Activated CD8-positive, alpha-beta memory T cell treated with anti-CD3 and anti-CD28 coated beads, Interleukin-2, amount 50 U/mL, for 4 hours (primary cell): ENCODE results near the gene POU2F1.
A peak's percentile ranks its signal among the peaks of the same experiment; 100 is the strongest.

Source experiments
- DNase-seq: peaks from one replicate; pipeline ENCODE4 v3.0.0-alpha.2; 2020

The POU2F1 gene

GRCh38 chr1:167373986-167374385, 153.3 kb downstream of the POU2F1 start:
- no peak for DNase-seq

GRCh38 chr1:167375949-167376348, 155.3 kb downstream of the POU2F1 start:
- no peak for DNase-seq

- no peak for DNase-seq
Measured at GRCh38 chr1:167387251-167387910, 166.7 kb downstream of the POU2F1 start.

DNA sequence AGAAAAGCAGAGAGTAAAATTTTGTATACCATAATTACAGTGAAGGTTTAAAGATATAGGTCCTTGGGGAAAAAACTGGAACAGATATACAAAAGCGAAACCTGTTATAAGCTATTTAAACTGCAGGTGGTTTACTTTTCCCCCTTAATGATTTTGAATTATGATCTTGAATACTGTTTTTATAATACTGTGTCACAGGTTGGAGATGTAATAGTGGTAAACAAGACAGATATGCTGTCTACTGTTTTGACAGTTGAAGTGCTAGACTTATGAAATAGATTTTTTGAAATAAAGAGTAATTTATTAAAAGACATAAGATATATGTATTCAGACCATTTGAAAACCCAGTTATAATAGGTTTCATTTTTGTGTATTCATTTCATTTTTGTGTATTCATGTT, 168.3 kb downstream of the POU2F1 start:
- no peak for DNase-seq

DNA sequence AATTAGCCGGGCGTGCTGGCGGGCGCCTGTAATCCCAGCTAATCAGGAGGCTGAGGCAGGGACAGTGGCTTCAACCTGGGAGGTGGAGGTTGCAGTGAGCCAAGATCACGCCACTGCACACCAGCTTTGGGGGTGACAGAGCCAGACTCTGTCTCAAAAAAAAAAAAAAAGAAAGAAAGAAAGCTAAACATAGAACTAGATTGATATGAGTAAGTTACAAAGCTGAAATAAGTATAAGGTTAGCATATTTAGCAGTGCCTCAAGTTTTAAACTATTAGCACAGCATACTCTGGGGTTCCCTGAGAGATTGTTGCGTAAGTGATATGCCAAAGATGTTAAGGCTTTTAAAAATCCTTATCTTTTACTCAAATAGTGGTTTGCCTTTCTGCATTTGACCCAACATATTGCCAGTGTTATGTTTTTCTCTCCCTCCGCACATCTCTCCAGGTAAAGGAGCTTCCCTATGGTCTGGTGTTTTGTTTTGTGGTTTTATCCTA, 171.6 kb downstream of the POU2F1 start:
- no peak for DNase-seq

- no peak for DNase-seq
Measured at GRCh38 chr1:167400359-167400953, 179.8 kb downstream of the POU2F1 start.

- peak; percentile 48 for DNase-seq
Measured at GRCh38 chr1:167401260-167401873, 180.7 kb downstream of the POU2F1 start.

DNA sequence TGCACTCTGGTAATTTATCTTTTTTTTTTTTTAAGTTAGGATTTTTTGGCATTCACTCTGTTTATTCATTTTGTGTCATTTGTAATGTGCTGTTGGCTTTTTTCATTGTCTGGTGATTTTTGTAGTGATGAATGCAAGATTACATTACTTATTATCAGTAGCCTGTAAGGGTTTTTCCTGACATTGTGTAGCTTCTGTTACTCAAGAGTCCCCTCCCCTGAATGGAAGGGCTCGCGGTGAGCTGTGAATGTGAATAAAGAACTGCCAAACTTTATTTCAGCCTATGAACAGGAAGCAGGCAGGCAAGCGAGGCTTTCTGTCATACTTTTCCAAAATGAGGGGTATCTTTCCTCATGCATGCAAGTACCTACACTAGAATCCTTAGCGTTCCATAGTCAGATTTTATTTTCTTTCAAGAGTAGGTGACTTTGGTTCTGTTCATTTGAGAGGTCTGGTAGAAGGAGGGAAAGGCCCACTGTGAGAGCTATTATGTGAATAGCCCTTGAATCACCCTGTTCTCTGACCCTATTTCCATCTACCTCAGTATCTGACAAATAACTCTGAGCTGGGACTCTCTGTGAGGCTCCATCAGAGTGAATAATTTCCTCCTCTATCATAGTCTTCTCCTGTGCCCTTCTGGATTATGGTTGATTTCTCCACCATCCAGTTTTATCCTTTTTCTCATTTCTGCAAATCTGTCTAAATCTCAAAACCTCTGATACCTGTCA, 183.6 kb downstream of the POU2F1 start:
- DNase-seq = no peak

GRCh38 chr1:167404908-167405307, 184.2 kb downstream of the POU2F1 start:
- DNase-seq = no peak

GRCh38 chr1:167408355-167408754, 187.7 kb downstream of the POU2F1 start:
- no peak for DNase-seq

- DNase-seq = no peak
Measured at GRCh38 chr1:167409183-167409582, 188.5 kb downstream of the POU2F1 start.

GRCh38 chr1:167412072-167412471, 191.4 kb downstream of the POU2F1 start:
- DNase-seq = no peak

DNA sequence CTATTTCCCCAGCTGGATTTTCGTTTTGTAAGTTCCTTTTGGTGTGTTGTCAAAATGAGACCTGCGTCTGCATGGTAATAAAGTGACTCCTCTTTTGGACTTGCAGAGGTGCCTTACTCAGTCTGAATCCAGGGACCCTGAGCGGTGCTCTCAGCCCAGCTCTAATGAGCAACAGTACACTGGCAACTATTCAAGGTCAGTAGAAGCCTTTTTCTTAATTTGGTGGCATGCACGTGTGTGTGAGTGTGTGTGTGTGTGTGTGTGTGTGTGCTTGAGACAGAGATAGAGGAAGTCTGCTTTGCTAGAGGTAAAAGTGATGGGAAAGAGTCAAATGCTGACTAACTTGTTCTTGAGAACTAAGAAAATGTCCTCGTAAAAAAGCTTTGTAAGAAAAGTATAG, 192.2 kb downstream of the POU2F1 start:
- DNase-seq = no peak

DNA sequence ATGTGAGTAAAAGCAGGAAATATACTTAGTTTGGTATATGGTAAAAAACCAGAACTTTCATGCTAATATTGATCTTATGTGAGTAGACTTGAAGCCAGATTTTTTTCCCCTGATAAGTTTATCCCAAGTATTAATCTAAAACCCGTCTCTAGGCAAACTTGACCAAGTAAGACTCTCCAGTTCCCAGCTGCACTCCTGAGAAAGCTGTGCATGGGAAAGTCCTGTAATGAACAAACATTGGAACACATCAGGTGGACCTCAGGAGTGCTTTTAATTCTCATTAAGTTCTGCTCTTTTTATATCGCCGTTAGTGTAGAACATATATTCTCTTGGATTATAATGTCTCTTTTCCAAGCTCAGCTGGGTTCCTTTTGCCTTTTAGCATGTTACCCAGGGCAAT, 192.6 kb downstream of the POU2F1 start:
- no peak for DNase-seq

GRCh38 chr1:167416506-167416905, 195.8 kb downstream of the POU2F1 start:
- DNase-seq = no peak

- no peak for DNase-seq
Measured at GRCh38 chr1:167418391-167418790, 197.7 kb downstream of the POU2F1 start.

DNA sequence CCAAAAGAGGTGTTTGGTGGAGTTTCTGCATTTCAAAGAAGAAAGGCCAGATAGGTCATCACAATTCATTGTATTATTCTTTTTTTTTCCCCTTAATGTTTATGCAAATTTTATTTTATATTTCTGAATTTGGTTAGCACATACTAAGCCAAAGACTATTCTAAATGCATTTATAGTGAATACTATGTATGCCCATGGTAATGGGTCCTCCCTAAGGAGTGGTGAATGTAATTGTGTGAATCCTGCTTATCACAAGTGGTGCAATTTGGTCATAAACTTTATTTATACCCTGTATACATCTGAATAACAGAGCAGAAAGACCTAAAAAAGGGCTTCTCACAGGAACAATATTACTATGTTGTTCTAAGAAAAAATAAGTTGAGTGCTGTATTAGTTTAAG, 198.6 kb downstream of the POU2F1 start:
- no peak for DNase-seq

DNA sequence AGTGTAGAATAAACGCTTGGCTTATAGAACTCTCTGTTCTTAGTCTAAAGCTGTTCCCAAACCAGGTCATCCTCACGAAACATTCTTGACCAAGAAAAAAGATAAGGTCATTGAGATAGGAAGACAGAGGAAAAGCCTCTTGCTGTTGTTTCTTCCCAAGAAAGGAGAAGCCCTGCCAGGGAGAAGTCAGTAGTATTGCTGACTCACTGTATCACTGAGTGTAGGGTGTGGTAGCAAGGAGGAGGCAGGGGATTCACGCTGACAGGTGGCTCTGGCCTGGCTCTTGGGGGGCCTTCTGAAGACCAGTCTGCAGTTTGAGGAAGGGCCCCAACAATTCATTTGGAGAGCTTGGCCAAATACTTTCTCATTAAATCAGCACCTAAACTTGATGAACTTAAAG, 199.8 kb downstream of the POU2F1 start:
- DNase-seq = no peak

DNA sequence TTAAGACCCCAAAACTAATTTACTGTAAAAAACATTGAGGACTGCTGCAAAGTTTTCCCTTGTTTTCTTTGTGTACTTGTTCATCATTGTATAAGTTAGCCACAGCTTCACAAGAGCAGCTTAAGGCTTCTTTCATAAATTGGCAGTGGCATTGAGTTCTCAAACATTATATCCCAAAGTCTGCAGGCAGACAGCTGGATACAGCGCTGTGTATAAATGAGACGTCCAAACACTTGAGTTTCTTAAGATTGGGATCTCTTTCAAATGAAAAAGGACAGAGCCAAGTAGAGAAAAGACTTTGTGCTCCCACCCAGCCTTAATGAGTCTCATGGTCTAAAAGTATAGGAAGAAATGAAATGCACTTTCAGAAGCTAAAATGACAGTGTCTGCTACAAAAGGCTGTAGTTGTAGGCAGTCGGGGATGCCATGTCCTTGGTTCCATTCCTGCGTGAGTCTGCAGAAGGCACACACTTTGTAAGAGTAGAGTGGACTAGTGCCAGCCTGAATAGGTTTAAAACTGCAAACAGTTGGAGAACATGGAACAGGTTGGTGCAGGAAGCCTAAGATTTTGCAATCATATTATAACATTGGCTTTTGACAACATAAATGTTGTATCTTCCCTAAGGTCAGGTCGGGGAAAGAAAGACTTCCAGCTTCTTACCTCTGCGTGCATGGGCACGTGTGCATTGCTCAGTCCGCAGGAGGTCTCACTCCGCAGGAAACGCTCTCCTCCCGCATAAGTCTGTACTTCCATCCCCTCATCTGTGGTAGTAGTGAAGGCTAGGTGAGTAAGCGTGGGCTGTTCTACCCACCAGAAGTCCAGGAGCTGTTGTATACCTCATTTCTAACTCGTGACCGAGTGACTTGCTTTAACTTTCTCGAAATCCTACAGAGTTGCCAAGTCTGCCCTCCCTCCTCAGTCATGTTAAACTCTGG, 203.3 kb downstream of the POU2F1 start:
- DNase-seq = no peak

GRCh38 chr1:167425482-167425881, 204.8 kb downstream of the POU2F1 start:
- no peak for DNase-seq

- no peak for DNase-seq
Measured at GRCh38 chr1:167426716-167427115, 206.0 kb downstream of the POU2F1 start.

DNA sequence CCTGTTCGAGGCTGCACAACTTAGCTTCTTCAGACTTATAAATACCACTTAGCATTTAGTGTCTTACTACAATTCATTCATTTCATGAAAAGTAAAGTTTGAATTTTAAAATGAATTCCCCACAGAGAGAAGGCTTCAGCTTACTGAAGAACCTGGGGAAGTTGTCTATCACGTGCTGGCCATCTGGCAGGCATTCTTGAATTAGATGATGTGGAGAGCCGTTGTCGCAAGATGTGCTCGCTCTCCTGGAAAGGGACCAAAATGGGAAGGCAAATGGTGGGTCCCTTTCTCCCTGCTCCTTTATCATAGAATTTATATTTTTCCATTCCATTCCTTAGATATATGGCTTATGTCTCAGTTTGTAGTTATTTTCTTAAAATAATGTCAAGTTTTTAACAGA, 207.2 kb downstream of the POU2F1 start:
- DNase-seq = no peak

GRCh38 chr1:167428395-167428794, 207.7 kb downstream of the POU2F1 start:
- DNase-seq = no peak
